Measurements from ENCODE around the gene LGI2.

The LGI2 gene

GRCh38 chr4:24957886-24958285 is 72.9 kb downstream of the LGI2 start:
- Histone ChIP-seq H3K79me2 (ENCODE audit: insufficient read depth, low read length) (no peaks in the 10 kb centered on the region), H3K4me1 (ENCODE audit: insufficient read depth, low read length, poor library complexity, severe bottlenecking) (no peaks in the 10 kb centered on the region), H3K9me2 (replicated peaks; ENCODE audit: low read depth, low read length) (no peaks in the 10 kb centered on the region), H3K36me3 (ENCODE audit: insufficient read depth, low read length) (no peaks in the 10 kb centered on the region), H4K20me1 (ENCODE audit: insufficient read depth, low read length, poor library complexity, severe bottlenecking) (no peaks in the 10 kb centered on the region), H3K4me3 (ENCODE audit: low read length, poor library complexity, severe bottlenecking) (no peak overlapping the region), H3K27me3 (ENCODE audit: insufficient read depth, low read length, poor library complexity, severe bottlenecking) (no peaks in the 10 kb centered on the region), H3K4me2 (ENCODE audit: low read depth, low read length, poor library complexity, severe bottlenecking) (no peak overlapping the region), H3K9ac (ENCODE audit: low read depth, low read length, poor library complexity, severe bottlenecking) (no peak overlapping the region), H2AFZ (ENCODE audit: low read length) (no peak overlapping the region), H3K9me3 (ENCODE audit: insufficient read depth, low read depth, low read length) (peaks cover 2% of the 10 kb centered on the region; the same call in 1 of the 2 replicates), H3F3A (ENCODE audit: low read depth) (no peaks in the 10 kb centered on the region)
- no peak for TF ChIP-seq EZH2phosphoT487 (IDR thresholded peaks at IDR 0.05; ENCODE audit: borderline replicate concordance)

DNA sequence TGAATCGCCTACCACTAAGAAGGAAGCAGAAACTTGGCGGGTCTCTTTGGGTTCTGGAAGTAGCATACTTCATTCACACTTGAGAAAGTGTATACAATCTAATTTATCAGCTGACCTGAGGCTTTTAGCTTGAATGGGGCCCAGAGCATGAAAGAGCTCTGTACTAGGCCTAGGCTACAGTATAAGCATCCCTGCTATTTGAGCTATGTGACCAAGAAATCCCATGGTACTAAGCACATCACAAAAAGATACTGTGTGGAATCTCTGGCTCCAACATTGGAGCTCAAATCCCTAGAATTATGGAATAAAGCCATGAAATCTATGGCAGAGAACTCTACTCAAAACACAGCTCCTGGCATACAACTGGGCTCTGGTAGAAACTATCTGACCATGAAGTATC is 74.0 kb downstream of the LGI2 start:
- no peaks in the 10 kb centered on the region for H3K27me3 ChIP-seq (ENCODE audit: insufficient read depth, low read length, poor library complexity, severe bottlenecking)
- no peaks in the 10 kb centered on the region for H3K9me2 ChIP-seq (replicated peaks; ENCODE audit: low read depth, low read length)
- H2AFZ ChIP-seq (ENCODE audit: low read length): no peak overlapping the region
- peaks cover 2% of the 10 kb centered on the region; the same call in 1 of the 2 replicates for H3K9me3 ChIP-seq (ENCODE audit: insufficient read depth, low read depth, low read length)
- H3K9ac ChIP-seq (ENCODE audit: low read depth, low read length, poor library complexity, severe bottlenecking): no peak overlapping the region
- H3F3A ChIP-seq (ENCODE audit: low read depth): no peaks in the 10 kb centered on the region
- H3K4me3 ChIP-seq (ENCODE audit: low read length, poor library complexity, severe bottlenecking): no peak overlapping the region
- H3K4me1 ChIP-seq (ENCODE audit: insufficient read depth, low read length, poor library complexity, severe bottlenecking): no peaks in the 10 kb centered on the region
- no peaks in the 10 kb centered on the region for H3K79me2 ChIP-seq (ENCODE audit: insufficient read depth, low read length)
- H3K4me2 ChIP-seq (ENCODE audit: low read depth, low read length, poor library complexity, severe bottlenecking): no peak overlapping the region
- TF ChIP-seq EZH2phosphoT487 (IDR thresholded peaks at IDR 0.05; ENCODE audit: borderline replicate concordance) (no peak), CTCF (conservative IDR thresholded peaks at IDR 0.05; ENCODE audit: low read length) (no peak)
- H4K20me1 ChIP-seq (ENCODE audit: insufficient read depth, low read length, poor library complexity, severe bottlenecking): no peaks in the 10 kb centered on the region
- H3K36me3 ChIP-seq (ENCODE audit: insufficient read depth, low read length): no peaks in the 10 kb centered on the region

GRCh38 chr4:24956091-24956490 is 74.7 kb downstream of the LGI2 start:
- Histone ChIP-seq H3K4me1 (ENCODE audit: insufficient read depth, low read length, poor library complexity, severe bottlenecking) (no peaks in the 10 kb centered on the region), H3K9ac (ENCODE audit: low read depth, low read length, poor library complexity, severe bottlenecking) (no peak overlapping the region), H3K36me3 (ENCODE audit: insufficient read depth, low read length) (no peaks in the 10 kb centered on the region), H3K9me2 (replicated peaks; ENCODE audit: low read depth, low read length) (no peaks in the 10 kb centered on the region), H3K4me3 (ENCODE audit: low read length, poor library complexity, severe bottlenecking) (no peak overlapping the region), H3K4me2 (ENCODE audit: low read depth, low read length, poor library complexity, severe bottlenecking) (no peak overlapping the region), H3K79me2 (ENCODE audit: insufficient read depth, low read length) (no peaks in the 10 kb centered on the region), H2AFZ (ENCODE audit: low read length) (no peak overlapping the region), H3K27me3 (ENCODE audit: insufficient read depth, low read length, poor library complexity, severe bottlenecking) (no peaks in the 10 kb centered on the region), H4K20me1 (ENCODE audit: insufficient read depth, low read length, poor library complexity, severe bottlenecking) (no peaks in the 10 kb centered on the region), H3F3A (ENCODE audit: low read depth) (no peaks in the 10 kb centered on the region), H3K9me3 (ENCODE audit: insufficient read depth, low read depth, low read length) (peaks cover 2% of the 10 kb centered on the region; the same call in 1 of the 2 replicates)
- TF ChIP-seq EZH2phosphoT487 (IDR thresholded peaks at IDR 0.05; ENCODE audit: borderline replicate concordance) (no peak), CTCF (conservative IDR thresholded peaks at IDR 0.05; ENCODE audit: low read length) (no peak)

- Histone ChIP-seq H3K4me1 (ENCODE audit: insufficient read depth, low read length, poor library complexity, severe bottlenecking) (no peaks in the 10 kb centered on the region), H3K79me2 (ENCODE audit: insufficient read depth, low read length) (no peaks in the 10 kb centered on the region), H2AFZ (ENCODE audit: low read length) (no peak overlapping the region), H3K4me2 (ENCODE audit: low read depth, low read length, poor library complexity, severe bottlenecking) (no peak overlapping the region), H3F3A (ENCODE audit: low read depth) (no peaks in the 10 kb centered on the region), H3K9ac (ENCODE audit: low read depth, low read length, poor library complexity, severe bottlenecking) (no peak overlapping the region), H4K20me1 (ENCODE audit: insufficient read depth, low read length, poor library complexity, severe bottlenecking) (no peaks in the 10 kb centered on the region), H3K27me3 (ENCODE audit: insufficient read depth, low read length, poor library complexity, severe bottlenecking) (no peaks in the 10 kb centered on the region), H3K4me3 (ENCODE audit: low read length, poor library complexity, severe bottlenecking) (no peak overlapping the region), H3K9me2 (replicated peaks; ENCODE audit: low read depth, low read length) (no peaks in the 10 kb centered on the region), H3K36me3 (ENCODE audit: insufficient read depth, low read length) (no peaks in the 10 kb centered on the region), H3K9me3 (ENCODE audit: insufficient read depth, low read depth, low read length) (no peaks in the 10 kb centered on the region; the same call in 1 of the 2 replicates)
- TF ChIP-seq CTCF (conservative IDR thresholded peaks at IDR 0.05; ENCODE audit: low read length) (no peak), EZH2phosphoT487 (IDR thresholded peaks at IDR 0.05; ENCODE audit: borderline replicate concordance) (no peak)
These were observed 78.1 kb downstream of the LGI2 start for GRCh38 chr4:24952667-24953066.
